Measurements from ENCODE around the gene ENTPD2. TPM values are rescaled to one million over a fixed set of nuclear protein-coding genes. Genes with fewer than 3 reads are reported as not detected.

ENTPD2 gene
- total RNA-seq, 2 experiments from 2014 or later, result 0.15 to 0.40 TPM

GRCh38 chr9:137077758-137078693 lies 24.2 kb upstream of the ENTPD2 start:
- DNase-seq, result peak; percentile 58
- ChIA-PET CTCF (interaction anchor here (1.0 to 3.2 kb wide), 3 partner anchors 10 to 159 kb away, joined by 4 to 29 read pairs (median 5); no protein-coding TSS in a partner anchor), POLR2A (interaction anchor here (2.4 to 3.1 kb wide), 2 partner anchors 8 to 10 kb away, joined by 10 to 35 read pairs; partner anchors contain the start of gene MAN1B1)
- peak overlapping the region; percentile 44 for H3K27ac Mint-ChIP-seq
- H3K4me1 Mint-ChIP-seq, result peaks cover 15% of the 10 kb centered on the region
- peak overlapping the region; percentile 71 for H3K4me3 Mint-ChIP-seq
- peaks cover 16% of the 10 kb centered on the region for H3K36me3 Mint-ChIP-seq (ENCODE audit: low read depth)
- no peaks in the 10 kb centered on the region for H3K9me3 Mint-ChIP-seq
- no peaks in the 10 kb centered on the region for H3K27me3 Mint-ChIP-seq

- Mint-ChIP-seq H3K27me3 (no peaks in the 10 kb centered on the region), H3K4me3 (peak within 1 kb of the TSS; percentile 71), H3K9me3 (no peaks in the 10 kb centered on the region), H3K36me3 (ENCODE audit: low read depth) (peaks cover 14% of the 10 kb centered on the region), H3K27ac (peak within 1 kb of the TSS; percentile 44), H3K4me1 (peaks cover 15% of the 10 kb centered on the region)
- DNase-seq, result peak; percentile 76
- ChIA-PET CTCF (interaction anchor here (0.6 to 3.2 kb wide), 9 partner anchors 8 to 159 kb away, joined by 3 to 29 read pairs (median 6); partner anchors contain the start of genes ABCA2 and MAN1B1), POLR2A (interaction anchor here (1.0 to 3.1 kb wide), 5 partner anchors 9 to 164 kb away, joined by 3 to 35 read pairs (median 4); partner anchors contain the start of genes MAN1B1, SSNA1 and TUBB4B)
Measured at GRCh38 chr9:137077010-137077747, 23.3 kb upstream of the ENTPD2 start, which contains the start of gene UAP1L1. Gene UAP1L1 (plus strand): TSS chr9:137077517. CDS start chr9:137077533, 16 bp downstream.

DNA sequence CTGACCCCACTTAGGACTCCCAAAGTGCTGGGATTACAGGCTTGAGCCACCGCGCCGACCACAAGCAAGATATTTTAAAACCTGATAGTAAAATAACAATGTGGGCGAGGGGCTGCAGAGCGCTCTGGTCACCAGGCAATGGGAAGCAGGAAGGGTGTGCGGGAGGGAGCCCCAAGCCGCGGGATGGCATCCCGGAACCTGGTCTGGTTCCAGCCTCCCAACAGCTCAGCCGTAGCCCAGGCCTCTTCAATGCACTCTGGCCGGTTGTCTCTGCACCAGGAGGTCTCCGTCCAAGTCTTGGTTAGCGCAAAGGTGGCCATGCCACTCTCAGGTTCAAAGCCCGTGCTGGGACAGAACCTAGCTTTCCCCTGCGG lies 22.8 kb upstream of the ENTPD2 start:
- no peaks in the 10 kb centered on the region for H3K9me3 Mint-ChIP-seq
- H3K36me3 Mint-ChIP-seq (ENCODE audit: low read depth), result peaks cover 8% of the 10 kb centered on the region
- POLR2A ChIA-PET, result interaction anchor here (1.0 to 3.1 kb wide), 5 partner anchors 9 to 164 kb away, joined by 3 to 35 read pairs (median 4); partner anchors contain the start of genes MAN1B1, SSNA1 and TUBB4B
- peak overlapping the region; percentile 54 for H3K4me3 Mint-ChIP-seq
- CTCF ChIA-PET, result interaction anchor here (0.6 to 3.2 kb wide), 8 partner anchors 8 to 48 kb away, joined by 3 to 29 read pairs (median 6); partner anchors contain the start of genes ABCA2 and MAN1B1
- H3K4me1 Mint-ChIP-seq, result peaks cover 17% of the 10 kb centered on the region
- H3K27ac Mint-ChIP-seq, result peak overlapping the region; percentile 40
- no peak for DNase-seq
- H3K27me3 Mint-ChIP-seq, result no peaks in the 10 kb centered on the region

GRCh38 chr9:137075275-137075775 lies 21.5 kb upstream of the ENTPD2 start:
- no peak overlapping the region for H3K4me3 Mint-ChIP-seq
- H3K9me3 Mint-ChIP-seq, result no peaks in the 10 kb centered on the region
- POLR2A ChIA-PET, result interaction anchor here (1.7 to 3.1 kb wide), 2 partner anchors 11 to 165 kb away, joined by 3 to 35 read pairs; partner anchors contain the start of genes MAN1B1 and TUBB4B

GRCh38 chr9:137074657-137075274 lies 20.9 kb upstream of the ENTPD2 start:
- Mint-ChIP-seq H3K36me3 (ENCODE audit: low read depth) (peaks cover 2% of the 10 kb centered on the region), H3K27me3 (no peaks in the 10 kb centered on the region), H3K9me3 (no peaks in the 10 kb centered on the region), H3K4me3 (no peak overlapping the region), H3K27ac (no peak overlapping the region), H3K4me1 (peaks cover 27% of the 10 kb centered on the region)
- ChIA-PET CTCF (interaction anchor here (1.2 to 1.4 kb wide), 2 partner anchors 28 to 40 kb away, joined by 3 to 5 read pairs; no protein-coding TSS in a partner anchor), POLR2A (interaction anchor here (1.7 kb wide), 1 partner anchor 166 kb away, joined by 3 read pairs; the partner anchor contains the start of gene TUBB4B)
- DNase-seq, result no peak

More at GRCh38 chr9:137075275-137075775, 21.5 kb upstream of the ENTPD2 start:
- Mint-ChIP-seq H3K36me3 (ENCODE audit: low read depth) (peaks cover 6% of the 10 kb centered on the region), H3K27me3 (no peaks in the 10 kb centered on the region), H3K4me1 (peaks cover 29% of the 10 kb centered on the region), H3K27ac (no peak overlapping the region)
- no peak for DNase-seq
- CTCF ChIA-PET, result interaction anchor here (1.4 to 3.2 kb wide), 2 partner anchors 7 to 28 kb away, joined by 5 to 29 read pairs; no protein-coding TSS in a partner anchor

GRCh38 chr9:137073992-137074399 lies 20.1 kb upstream of the ENTPD2 start:
- no peak for DNase-seq
- Mint-ChIP-seq H3K4me1 (peaks cover 28% of the 10 kb centered on the region), H3K4me3 (no peak overlapping the region), H3K27ac (no peak overlapping the region), H3K9me3 (no peaks in the 10 kb centered on the region), H3K36me3 (ENCODE audit: low read depth) (no peaks in the 10 kb centered on the region), H3K27me3 (no peaks in the 10 kb centered on the region)
- CTCF ChIA-PET, result interaction anchor here (1.2 kb wide), 1 partner anchor 39 kb away, joined by 3 read pairs; no protein-coding TSS in a partner anchor
- POLR2A ChIA-PET, result interaction anchor here (5.5 kb wide), 1 partner anchor 11 kb away, joined by 87 read pairs; the partner anchor contains the start of gene MAN1B1

DNA sequence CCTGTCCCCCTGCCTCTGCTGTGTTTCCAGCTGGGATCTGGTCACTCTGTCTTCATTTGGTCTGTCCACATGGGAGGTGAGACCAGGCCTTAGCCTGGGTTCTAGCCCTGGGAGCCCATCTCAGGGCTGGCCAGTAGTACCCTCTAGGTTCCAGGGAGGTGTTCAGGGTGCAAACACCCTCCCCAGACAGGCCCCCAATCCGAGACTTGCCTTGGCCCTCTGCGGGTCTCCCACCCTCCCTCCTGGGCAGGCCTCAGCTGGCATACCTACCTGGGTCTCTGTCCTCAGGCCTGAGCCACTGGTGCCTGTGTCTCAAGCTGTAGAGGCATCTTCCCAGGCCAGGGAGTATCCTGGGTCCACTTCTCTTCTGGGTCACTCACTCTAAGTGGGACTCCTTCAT lies 17.4 kb upstream of the ENTPD2 start:
- CTCF ChIA-PET, result interaction anchor here (2.3 to 8.8 kb wide), 4 partner anchors 16 to 42 kb away, joined by 12 to 105 read pairs (median 71); partner anchors contain the start of genes ABCA2, FUT7, MAN1B1 and NPDC1
- POLR2A ChIA-PET, result interaction anchor here (1.0 to 5.5 kb wide), 12 partner anchors 8 to 264 kb away, joined by 3 to 87 read pairs (median 4); partner anchors contain the start of genes ABCA2, MAN1B1, RABL6 and TUBB4B
- DNase-seq, result no peak
- H3K4me1 Mint-ChIP-seq, result peaks cover 37% of the 10 kb centered on the region
- peak overlapping the region; percentile 63 for H3K27ac Mint-ChIP-seq
- no peaks in the 10 kb centered on the region for H3K9me3 Mint-ChIP-seq
- peak overlapping the region; percentile 73 for H3K4me3 Mint-ChIP-seq
- H3K27me3 Mint-ChIP-seq, result no peaks in the 10 kb centered on the region
- peaks cover 4% of the 10 kb centered on the region for H3K36me3 Mint-ChIP-seq (ENCODE audit: low read depth)

GRCh38 chr9:137070906-137071275 lies 17.0 kb upstream of the ENTPD2 start:
- peak overlapping the region; percentile 63 for H3K27ac Mint-ChIP-seq
- peaks cover 4% of the 10 kb centered on the region for H3K36me3 Mint-ChIP-seq (ENCODE audit: low read depth)
- ChIA-PET POLR2A (interaction anchor here (1.0 to 5.5 kb wide), 18 partner anchors 9 to 342 kb away, joined by 3 to 87 read pairs (median 4); partner anchors contain the start of genes ABCA2, MAN1B1, PAXX and RABL6), CTCF (interaction anchor here (1.0 to 8.8 kb wide), 10 partner anchors 15 to 283 kb away, joined by 3 to 105 read pairs (median 7); partner anchors contain the start of genes ABCA2, FUT7, MAN1B1 and NPDC1)
- peaks cover 37% of the 10 kb centered on the region for H3K4me1 Mint-ChIP-seq
- no peak for DNase-seq
- peak overlapping the region; percentile 73 for H3K4me3 Mint-ChIP-seq
- no peaks in the 10 kb centered on the region for H3K27me3 Mint-ChIP-seq
- H3K9me3 Mint-ChIP-seq, result no peaks in the 10 kb centered on the region

- H3K27ac Mint-ChIP-seq, result peak within 1 kb of the TSS; percentile 63
- ChIA-PET POLR2A (interaction anchor here (0.7 to 5.5 kb wide), 21 partner anchors 9 to 342 kb away, joined by 3 to 87 read pairs (median 4); partner anchors contain the start of genes ABCA2, MAN1B1, PAXX and RABL6), CTCF (interaction anchor here (0.7 to 8.8 kb wide), 15 partner anchors 9 to 282 kb away, joined by 3 to 105 read pairs (median 4); partner anchors contain the start of genes ABCA2, FUT7, MAN1B1 and NPDC1)
- H3K9me3 Mint-ChIP-seq, result no peaks in the 10 kb centered on the region
- DNase-seq, result peak; percentile 90
- no peaks in the 10 kb centered on the region for H3K27me3 Mint-ChIP-seq
- peaks cover 37% of the 10 kb centered on the region for H3K4me1 Mint-ChIP-seq
- peaks cover 6% of the 10 kb centered on the region for H3K36me3 Mint-ChIP-seq (ENCODE audit: low read depth)
- peak within 1 kb of the TSS; percentile 73 for H3K4me3 Mint-ChIP-seq
Measured at GRCh38 chr9:137070201-137070905, 16.5 kb upstream of the ENTPD2 start, which contains the start of gene SAPCD2. Gene SAPCD2 (minus strand): TSS chr9:137070557. CDS start chr9:137070460, 97 bp downstream.

GRCh38 chr9:137069508-137070091 lies 15.7 kb upstream of the ENTPD2 start:
- DNase-seq, result no peak
- Mint-ChIP-seq H3K27me3 (no peaks in the 10 kb centered on the region), H3K9me3 (no peaks in the 10 kb centered on the region), H3K4me1 (peaks cover 37% of the 10 kb centered on the region), H3K27ac (no peak overlapping the region), H3K4me3 (peak overlapping the region; percentile 67), H3K36me3 (ENCODE audit: low read depth) (peaks cover 6% of the 10 kb centered on the region)
- ChIA-PET POLR2A (interaction anchor here (0.6 to 5.5 kb wide), 19 partner anchors 9 to 341 kb away, joined by 3 to 87 read pairs (median 5); partner anchors contain the start of genes ABCA2, ANAPC2, MAN1B1 and NELFB), CTCF (interaction anchor here (0.8 to 8.8 kb wide), 15 partner anchors 7 to 281 kb away, joined by 3 to 105 read pairs (median 7); partner anchors contain the start of genes ABCA2, FUT7, MAN1B1 and NPDC1)

All from activated CD4-positive, alpha-beta memory T cell treated with anti-CD3 and anti-CD28 coated beads, Interleukin-2, amount 10 ng/mL, durations not matched to agents 7 days and 5 days (primary cell).